ENCODE data around the gene STAB1. TPM values are rescaled to one million over a fixed set of nuclear protein-coding genes. Genes with fewer than 3 reads are reported as not detected.

The STAB1 gene
- polyA plus RNA-seq, 10 donors: 29.3 to 65.0 (median 46.0) TPM

DNA sequence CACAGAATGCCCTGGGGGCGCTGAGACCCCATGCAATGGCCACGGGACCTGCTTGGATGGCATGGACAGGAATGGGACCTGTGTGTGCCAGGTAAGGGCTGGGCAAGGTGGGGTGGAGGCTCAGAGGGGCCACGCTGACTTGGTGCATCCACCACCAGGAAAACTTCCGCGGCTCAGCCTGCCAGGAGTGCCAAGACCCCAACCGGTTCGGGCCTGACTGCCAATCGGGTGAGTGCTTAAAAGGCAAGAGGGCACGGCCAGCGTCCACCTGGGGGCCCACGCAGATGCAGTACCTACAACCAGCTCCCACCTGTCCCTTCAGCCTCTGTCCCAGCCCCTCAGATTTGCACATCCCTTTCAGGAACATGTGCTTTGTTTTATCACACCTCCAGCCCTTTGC lies 6.9 kb downstream of the STAB1 start:
- no peak for DNase-seq

DNA sequence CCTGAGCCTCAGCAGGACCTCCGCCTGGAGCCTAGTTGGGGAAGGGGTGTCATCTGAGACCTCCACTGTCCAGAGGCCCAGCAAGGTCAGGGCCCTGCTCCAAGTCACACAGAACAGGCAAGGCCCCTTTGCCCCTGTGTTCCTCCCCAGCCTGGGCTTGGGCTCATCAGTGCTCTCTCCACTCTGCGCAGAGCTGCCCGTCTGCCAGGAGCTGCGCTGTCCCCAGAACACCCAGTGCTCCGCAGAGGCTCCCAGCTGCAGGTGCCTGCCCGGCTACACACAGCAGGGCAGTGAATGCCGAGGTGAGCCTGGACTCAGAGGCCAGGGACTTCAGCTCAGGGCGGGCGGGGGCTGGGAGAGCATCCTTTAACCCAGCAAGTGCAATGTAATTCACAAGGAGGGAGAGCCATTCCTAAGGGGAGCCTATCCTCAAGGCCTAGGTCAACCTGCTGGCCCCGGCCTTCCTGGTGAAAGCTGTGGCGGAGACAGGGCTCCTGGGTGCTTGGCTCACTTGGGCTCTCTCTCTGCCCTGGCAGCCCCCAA lies 7.7 kb downstream of the STAB1 start:
- no peak for DNase-seq

DNA sequence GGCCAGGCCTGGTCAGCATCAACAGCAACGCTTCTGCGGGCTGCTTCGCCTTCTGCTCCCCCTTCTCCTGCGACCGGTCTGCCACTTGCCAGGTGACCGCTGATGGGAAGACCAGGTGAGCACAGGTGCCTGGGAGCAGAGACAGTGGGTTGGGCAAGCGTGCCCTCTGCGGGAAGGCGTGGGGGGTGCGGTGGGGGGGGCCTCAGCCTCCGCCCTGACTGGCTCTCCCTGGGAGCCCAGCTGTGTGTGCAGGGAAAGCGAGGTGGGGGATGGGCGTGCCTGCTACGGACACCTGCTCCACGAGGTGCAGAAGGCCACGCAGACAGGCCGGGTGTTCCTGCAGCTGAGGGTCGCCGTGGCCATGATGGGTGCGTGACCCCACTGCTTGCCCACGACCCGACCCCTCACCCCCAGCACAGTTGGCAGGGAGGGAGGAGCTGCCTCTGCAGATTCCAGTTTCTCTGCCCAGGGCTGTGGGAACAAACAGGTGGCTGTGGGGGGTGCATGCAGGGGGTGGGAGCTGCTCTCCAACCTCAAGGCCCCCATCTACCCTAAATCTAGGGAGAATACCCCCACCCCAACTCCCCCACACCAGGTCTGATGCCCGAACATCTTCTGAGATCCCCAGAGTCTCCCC lies 8.8 kb downstream of the STAB1 start:
- no peak for DNase-seq

DNA sequence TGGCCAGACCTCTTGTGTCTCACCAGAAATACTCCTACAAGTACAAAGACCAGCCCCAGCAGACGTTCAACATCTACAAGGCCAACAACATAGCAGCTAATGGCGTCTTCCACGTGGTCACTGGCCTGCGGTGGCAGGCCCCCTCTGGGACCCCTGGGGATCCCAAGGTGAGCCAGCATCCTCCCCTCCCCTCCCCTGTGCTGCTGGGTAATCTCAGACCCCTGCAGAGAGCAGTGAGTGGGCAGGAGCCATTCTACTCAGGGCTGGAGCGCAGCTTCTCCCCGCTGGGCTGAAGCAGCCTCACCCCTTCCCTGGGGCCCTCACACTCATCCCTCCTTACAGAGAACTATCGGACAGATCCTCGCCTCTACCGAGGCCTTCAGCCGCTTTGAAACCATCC lies 9.8 kb downstream of the STAB1 start:
- DNase-seq: no peak

DNA sequence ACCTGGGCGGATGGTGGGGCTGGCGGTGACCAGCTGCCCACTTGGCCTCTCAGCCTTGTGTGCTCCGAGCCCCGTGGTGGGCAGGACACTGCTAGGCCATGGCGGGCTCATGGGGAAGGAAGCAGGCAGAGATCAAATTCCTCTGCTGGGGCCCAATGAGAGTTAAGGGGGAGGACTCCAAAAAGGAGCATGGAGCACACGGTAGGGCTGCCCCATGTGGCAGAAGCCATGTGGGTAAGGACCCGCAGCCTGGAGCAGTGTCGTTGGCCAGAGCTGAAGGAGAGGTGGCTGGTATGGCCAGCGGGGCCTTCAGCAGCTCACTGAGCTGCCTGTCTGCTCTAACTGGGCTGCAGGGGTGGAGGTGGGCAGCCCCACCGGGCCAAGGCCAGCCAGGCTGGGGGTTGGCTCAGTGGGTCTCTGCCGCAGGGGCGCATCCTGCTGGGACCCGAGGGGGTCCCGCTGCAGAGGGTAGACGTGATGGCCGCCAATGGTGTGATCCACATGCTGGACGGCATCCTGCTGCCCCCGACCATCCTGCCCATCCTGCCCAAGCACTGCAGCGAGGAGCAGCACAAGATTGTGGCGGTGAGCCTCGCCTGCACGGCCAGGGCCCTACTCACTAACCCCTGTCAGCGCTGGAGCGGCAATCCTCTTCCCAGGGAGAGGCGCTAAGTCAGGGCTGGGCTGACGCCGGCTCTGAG lies 11.3 kb downstream of the STAB1 start:
- DNase-seq: no peak

DNA sequence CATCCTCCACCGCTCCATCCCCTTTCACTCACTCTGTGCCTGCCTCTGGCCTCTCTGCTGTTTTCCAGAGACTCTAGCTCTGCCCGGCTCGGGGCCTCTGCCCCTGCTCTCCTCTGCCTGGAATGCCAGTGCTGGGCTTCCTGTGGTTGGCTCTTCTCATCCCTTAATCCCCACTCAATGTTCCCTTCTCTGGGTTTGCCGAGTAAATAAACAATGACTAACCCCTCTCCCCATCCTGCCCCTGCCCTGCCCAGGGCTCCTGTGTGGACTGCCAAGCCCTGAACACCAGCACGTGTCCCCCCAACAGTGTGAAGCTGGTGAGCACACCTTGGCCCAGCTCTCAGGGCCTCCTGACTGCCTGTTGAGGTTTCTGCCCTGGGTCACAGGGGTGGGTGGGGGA lies 12.2 kb downstream of the STAB1 start:
- DNase-seq: no peak

DNA sequence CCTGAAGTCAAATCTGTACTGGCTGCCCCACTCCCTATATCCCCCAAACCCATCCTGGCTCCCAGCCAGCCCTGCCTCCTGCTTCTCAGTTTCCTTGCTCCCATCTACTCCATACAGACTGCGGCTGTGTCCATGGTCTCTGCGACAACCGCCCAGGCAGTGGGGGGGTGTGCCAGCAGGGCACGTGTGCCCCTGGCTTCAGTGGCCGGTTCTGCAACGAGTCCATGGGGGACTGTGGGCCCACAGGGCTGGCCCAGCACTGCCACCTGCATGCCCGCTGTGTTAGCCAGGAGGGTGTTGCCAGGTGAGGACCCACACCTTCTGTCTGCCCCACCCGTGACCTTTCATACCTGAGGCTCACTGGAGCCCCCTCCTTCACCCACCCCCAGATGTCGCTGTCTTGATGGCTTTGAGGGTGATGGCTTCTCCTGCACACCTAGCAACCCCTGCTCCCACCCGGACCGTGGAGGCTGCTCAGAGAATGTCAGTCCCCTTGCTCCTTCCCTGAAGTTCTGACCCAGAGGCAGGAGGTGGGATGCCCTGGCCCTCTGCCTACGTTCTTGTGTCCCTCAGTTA lies 14.7 kb downstream of the STAB1 start:
- DNase-seq: no peak

DNA sequence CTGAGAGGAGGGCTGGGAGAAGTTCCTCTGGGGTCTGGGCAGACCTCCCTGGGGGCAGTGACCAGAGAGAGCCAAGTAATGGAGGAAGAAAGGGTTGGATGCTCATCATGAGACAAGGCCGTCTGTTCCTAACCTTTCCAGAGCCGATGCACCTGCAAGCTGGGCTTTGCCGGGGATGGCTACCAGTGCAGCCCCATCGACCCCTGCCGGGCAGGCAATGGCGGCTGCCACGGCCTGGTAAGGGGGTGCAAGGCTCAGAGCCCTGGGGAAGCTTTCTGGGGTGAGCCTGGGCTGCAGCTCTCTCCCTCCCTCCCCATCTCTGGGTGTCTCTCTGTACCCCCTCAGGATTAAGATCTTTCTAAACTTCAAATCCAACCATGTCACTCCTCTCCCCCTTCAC lies 16.4 kb downstream of the STAB1 start:
- no peak for DNase-seq

DNA sequence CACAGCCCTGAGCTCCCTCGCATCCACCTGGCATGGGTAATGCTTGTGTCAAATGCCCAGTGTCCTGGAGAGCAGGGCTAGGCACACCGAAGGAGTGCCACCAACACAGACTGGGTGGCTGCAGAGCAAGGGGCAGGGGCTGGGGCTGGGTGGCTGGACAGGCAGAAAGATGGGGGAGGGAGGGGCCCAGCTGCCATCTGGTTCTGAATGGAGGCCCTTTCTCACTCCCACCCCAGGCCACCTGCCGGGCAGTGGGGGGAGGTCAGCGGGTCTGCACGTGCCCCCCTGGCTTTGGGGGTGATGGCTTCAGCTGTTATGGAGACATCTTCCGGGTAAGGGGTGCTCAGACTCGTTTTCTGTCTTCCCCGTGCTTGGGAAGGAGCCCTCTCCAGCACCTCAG lies 17.0 kb downstream of the STAB1 start:
- DNase-seq: no peak

DNA sequence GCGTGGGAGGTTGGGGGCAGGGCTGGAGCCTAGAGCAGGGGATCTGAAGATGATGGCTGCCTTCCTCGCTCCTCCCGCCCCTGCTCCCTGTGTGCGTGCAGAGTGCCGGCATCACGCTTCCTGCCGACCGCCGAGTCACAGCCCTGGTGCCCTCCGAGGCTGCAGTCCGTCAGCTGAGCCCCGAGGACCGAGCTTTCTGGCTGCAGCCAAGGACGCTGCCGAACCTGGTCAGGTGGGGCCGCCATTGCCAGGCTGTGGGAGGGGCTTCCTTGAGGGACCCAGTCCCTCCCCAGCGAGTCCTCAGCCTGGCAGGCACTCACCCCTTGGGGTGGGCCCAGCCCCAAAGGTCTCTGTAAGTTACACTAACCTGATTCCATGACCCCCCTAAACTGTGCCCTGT lies 17.6 kb downstream of the STAB1 start:
- DNase-seq: no peak

DNA sequence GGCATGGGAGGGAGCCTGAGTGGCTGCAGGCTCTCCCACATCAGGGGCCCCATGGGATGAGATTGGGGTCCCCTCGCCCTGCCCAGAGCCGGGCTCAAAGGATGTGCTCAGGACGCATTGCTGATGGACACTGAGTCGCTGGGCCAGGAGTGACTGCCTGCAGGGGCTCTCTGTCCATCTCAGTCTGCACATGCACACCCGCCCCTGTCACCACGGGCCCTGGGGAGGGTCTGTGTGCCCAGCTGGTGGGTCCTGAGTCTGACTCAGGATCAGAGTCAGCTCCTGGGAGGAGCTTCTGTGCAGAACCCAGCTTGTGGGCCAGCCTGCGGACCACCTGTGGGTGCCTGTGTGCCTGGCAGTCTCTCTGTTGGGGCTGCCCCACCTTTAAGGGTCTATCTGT lies 18.1 kb downstream of the STAB1 start:
- no peak for DNase-seq

DNA sequence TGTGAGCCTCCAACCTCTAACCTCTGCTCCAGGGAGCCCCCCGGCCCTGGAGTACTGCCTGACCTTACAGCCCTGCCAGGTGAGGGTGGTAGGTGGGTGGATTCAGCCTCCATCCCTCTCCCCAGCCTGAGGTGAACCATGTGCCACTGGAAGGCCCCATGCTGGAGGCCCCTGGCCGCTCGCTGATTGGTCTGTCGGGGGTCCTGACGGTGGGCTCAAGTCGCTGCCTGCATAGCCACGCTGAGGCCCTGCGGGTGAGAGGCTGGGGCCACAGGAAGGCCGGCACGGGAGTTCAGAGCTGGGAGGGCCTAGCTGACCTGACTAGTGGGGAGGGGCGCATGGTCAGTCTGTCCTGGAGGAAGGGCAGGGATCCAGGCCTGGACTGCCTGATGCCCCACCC lies 19.4 kb downstream of the STAB1 start:
- no peak for DNase-seq

DNA sequence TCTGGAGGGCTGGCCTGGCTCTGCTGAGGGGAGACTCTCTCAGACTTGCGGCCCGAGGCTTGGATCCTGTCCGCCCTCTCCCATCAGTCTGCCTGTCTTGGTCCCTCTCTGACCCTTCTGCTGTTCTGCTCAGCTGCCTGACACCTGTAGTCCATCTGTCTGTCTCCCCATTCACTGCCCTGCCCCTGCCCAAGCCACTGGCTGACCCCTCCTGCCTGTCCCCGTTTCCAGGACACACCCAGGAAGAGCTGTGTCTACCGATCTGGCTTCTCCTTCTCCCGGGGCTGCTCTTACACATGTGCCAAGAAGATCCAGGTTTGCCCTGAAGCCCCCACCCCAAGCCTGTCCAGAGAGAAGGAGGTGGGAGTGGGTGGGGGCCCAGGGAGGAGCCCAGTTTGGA lies 20.1 kb downstream of the STAB1 start:
- no peak for DNase-seq

DNA sequence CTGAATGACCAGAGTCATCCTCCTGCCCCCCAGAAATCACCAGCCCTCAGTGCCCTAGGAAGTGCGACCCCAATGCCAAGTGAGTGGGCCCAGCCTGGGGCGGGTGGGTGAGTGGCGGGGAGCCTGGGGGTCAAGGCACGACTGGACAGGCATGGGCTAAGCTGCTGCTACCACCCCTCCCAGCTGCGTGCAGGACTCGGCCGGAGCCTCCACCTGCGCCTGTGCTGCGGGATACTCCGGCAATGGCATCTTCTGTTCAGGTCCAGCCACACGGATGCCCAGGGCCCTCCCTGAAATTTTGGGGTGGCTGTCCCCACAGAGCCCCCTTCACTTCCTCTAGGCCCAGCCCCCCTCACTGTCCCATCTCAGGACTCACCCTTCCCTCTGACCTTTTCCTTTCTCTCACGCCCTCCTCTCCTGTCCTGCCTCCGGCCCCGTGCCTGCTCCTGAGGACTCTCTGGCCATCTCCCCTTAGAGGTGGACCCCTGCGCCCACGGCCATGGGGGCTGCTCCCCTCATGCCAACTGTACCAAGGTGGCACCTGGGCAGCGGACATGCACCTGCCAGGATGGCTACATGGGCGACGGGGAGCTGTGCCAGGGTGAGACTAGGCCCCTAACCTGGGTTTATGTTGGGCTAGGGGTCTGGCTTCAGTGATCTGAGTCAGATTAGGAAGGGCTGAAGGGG lies 21.5 kb downstream of the STAB1 start:
- no peak for DNase-seq

DNA sequence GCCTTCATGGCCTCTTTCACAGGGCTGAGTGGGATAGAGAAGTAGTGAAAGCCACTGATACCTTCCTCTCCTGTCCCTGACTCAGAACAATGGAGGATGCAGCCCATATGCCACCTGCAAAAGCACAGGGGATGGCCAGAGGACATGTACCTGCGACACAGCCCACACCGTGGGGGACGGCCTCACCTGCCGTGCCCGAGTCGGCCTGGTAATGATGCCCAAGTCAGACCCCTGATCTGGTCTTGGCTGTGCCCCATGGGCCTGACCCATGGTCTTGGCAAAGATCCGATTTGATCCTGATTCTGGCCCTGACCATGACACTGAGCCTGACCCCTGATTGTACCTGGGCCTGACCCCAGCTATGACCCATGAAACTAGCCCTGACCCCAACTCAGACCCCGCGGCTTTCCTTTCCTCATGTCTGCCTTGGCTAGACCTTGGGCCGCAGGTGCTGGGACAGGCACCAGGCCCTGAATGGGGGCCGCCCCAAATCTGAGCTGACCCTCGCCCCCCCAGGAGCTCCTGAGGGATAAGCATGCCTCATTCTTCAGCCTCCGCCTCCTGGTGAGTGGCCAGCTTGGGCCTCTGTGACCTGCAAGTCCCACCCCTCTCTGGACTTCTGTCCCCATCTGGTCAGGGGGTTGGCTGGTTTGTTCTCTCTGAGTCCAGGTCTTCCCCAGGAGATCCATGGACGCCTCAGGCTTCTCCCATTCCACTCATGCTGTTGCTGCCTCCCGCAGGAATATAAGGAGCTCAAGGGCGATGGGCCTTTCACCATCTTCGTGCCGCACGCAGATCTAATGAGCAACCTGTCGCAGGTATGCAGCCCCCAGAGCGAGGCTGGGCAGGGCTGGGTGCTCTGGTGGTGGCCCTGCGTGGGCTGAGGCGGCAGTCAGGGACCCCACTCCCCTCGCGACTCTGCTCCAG lies 22.9 kb downstream of the STAB1 start:
- no peak for DNase-seq

DNA sequence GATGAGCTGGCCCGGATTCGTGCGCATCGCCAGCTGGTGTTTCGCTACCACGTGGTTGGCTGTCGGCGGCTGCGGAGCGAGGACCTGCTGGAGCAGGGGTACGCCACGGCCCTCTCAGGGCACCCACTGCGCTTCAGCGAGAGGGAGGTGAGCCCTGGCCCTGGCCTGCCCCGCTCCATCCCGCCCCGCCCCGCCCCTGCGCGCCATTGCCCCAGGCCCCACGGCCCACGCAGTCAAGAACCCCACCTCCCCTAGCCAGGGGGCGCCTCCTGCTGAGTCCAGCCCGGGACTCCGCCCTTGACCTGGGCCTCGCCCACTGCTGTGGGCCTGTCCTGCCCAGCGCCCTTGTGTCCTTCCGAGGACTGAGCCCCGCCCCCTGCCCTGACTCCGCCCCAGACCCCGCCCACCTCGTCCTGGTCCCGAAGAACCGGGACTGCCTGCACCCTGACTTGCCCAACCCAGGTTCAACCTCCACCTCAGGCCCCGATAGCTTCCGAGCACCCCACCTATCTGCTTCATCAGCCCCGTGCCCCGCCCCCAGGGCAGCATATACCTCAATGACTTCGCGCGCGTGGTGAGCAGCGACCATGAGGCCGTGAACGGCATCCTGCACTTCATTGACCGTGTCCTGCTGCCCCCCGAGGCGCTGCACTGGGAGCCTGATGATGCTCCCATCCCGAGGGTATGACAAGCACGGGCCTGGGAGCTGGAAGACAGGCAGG lies 23.7 kb downstream of the STAB1 start:
- DNase-seq: no peak

DNA sequence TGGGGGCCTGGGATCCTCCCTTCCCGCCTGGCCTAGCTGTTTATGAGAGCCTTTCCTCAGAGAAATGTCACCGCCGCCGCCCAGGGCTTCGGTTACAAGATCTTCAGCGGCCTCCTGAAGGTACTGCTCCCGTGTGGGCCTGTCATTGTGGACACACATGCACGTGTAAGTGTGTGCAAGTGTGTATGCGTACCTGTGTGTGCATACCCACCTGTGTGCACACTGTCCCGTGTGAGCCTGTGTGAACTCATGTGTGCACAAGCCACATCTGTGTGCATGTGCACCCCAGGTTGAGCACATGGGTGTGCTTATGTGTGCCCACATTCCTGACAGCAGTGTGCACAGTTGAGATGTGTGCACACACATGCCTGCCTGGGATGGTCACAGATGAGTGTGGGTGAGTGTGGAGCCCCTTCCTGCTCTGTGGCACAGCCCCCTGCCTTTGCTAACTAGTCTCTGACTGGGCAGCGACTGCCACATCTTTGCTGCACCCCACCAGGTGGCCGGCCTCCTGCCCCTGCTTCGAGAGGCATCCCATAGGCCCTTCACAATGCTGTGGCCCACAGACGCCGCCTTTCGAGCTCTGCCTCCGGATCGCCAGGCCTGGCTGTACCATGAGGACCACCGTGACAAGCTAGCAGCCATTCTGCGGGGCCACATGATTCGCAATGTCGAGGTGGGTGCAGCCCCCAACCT lies 24.5 kb downstream of the STAB1 start:
- no peak for DNase-seq

DNA sequence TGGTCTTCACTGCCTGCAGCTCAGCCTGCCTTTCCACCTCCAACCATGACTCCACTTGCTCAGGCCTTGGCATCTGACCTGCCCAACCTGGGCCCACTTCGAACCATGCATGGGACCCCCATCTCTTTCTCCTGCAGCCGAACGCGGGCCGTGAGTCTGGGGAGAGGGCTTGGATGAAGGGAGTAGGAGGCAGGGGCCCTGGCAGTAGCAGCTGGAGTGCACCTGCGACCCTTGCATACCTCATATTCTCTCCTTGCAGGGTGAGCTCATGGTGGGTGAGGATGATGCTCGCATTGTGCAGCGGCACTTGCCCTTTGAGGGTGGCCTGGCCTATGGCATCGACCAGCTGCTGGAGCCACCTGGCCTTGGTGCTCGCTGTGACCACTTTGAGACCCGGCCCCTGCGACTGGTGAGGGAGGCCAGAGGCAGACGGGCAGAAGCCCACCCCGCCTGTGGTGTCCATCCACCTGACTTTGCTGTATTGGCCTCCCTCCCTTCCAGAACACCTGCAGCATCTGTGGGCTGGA lies 25.1 kb downstream of the STAB1 start:
- DNase-seq: no peak

DNA sequence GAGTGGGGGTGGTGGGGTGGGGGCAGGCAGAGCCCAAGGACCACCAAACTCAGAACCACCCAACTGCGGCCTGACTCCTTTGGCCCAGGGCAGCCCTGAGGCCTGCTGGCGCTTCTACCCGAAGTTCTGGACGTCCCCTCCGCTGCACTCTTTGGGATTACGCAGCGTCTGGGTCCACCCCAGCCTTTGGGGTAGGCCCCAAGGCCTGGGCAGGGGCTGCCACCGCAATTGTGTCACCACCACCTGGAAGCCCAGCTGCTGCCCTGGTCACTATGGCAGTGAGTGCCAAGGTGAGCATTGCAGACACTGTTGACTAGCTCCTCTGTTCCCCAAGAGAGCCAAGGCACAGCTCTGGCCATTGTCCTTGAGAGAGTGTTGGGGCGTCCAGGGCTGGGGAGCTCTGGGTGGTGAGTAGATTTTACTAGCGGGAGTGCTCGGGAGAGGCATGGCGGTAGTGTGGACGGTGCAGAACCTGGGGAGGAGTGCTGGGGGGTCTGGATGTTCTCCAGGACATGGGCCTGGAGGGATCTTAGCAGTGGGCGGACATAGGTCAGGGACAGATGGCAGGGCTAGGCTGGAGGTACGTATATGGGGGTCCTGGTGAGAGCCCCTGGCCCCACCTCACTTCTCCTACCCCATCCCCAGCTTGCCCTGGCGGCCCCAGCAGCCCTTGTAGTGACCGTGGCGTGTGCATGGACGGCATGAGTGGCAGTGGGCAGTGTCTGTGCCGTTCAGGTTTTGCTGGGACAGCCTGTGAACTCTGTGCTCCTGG lies 25.8 kb downstream of the STAB1 start:
- no peak for DNase-seq
